T-cell (primary cell): Measurements from ENCODE around the gene A3GALT2. TPM values are rescaled to one million over a fixed set of nuclear protein-coding genes. Genes with fewer than 3 reads are reported as not detected.

ENCODE experiments used
- ATAC-seq, 4 experiments: fragments of 200-7000 bp in 3 of 4; fragments of 150-1000 bp in 1 of 4; cut with Tn5 transposase; replicated peaks in 1 of 4; 1 replicate in 3 of 4; 2 replicates in 1 of 4; pipeline ENCODE4 v1.10.0; 2021; ENCODE audit warnings: moderate library complexity in 3 of 4, mild to moderate bottlenecking in 2 of 4, moderate number of reproducible peaks in 1 of 4
- CTCF ChIA-PET, 2 donors: fragments of 300-600 bp; sonication (Branson Sonifier 250); formaldehyde crosslinking; loops; one replicate each; lab custom pipeline; 2022; ENCODE audit warnings: antibody characterized with exemption in 2 of 2; lab: Charles Lee
- POLR2A ChIA-PET, 2 donors: fragments of 300-600 bp; sonication (Branson Sonifier 250); formaldehyde crosslinking; loops; one replicate each; lab custom pipeline; 2022; ENCODE audit warnings: antibody characterized with exemption in 2 of 2; lab: Charles Lee
- DNase-seq, 35 experiments: peaks; one replicate each; pipeline versions ENCODE4 v3.0.0 to v3.0.0-alpha.2; 2013 to 2023
- H3K27ac ChIP-seq: one replicate; pipeline ENCODE4 v1.5.1; 2013; ENCODE audit warnings: low read length
- H3K27me3 ChIP-seq, 2 experiments: replicated peaks in 1 of 2; 1 replicate in 1 of 2; 2 replicates in 1 of 2; pipeline versions ENCODE4 v1.6.1 to v1.7.0; 2013; ENCODE audit warnings: low read length in 1 of 2, mixed read lengths in 1 of 2; ENCODE audit not compliant: control insufficient read depth in 2 of 2, insufficient read depth in 2 of 2; ENCODE audit errors: extremely low read depth in 1 of 2
- H3K36me3 ChIP-seq, 2 donors: 1 replicate in 1 of 2; 2 replicates in 1 of 2; pipeline versions ENCODE4 v1.6.1 to v1.7.0; 2013; ENCODE audit warnings: low read length in 1 of 2; ENCODE audit not compliant: control insufficient read depth in 2 of 2, insufficient read depth in 1 of 2; ENCODE audit errors: extremely low read depth in 1 of 2
- H3K4me1 ChIP-seq, 2 experiments: 1 replicate in 1 of 2; 2 replicates in 1 of 2; pipeline versions ENCODE4 v1.6.1 to v1.7.0; 2013; ENCODE audit warnings: low read length in 2 of 2, mixed read lengths in 1 of 2; ENCODE audit not compliant: insufficient read depth in 2 of 2, control insufficient read depth in 1 of 2; ENCODE audit errors: extremely low read depth in 1 of 2
- H3K4me3 ChIP-seq, 2 donors: 1 replicate in 1 of 2; 2 replicates in 1 of 2; pipeline versions ENCODE4 v1.5.1 to v1.7.0; 2013; ENCODE audit warnings: mild to moderate bottlenecking in 2 of 2, low read length in 1 of 2, moderate library complexity in 1 of 2; ENCODE audit not compliant: control insufficient read depth in 1 of 2; ENCODE audit errors: extremely low read depth in 1 of 2
- H3K9me3 ChIP-seq: 2 replicates; pipeline ENCODE4 v1.7.0; 2013
- H3K27ac Mint-ChIP-seq, 2 donors: one replicate each; pipeline ENCODE4 v1.8.0; 2020 to 2021; ENCODE audit warnings: mild to moderate bottlenecking in 2 of 2, mixed read lengths in 2 of 2
- H3K27me3 Mint-ChIP-seq, 2 donors: one replicate each; pipeline ENCODE4 v1.8.0; 2021 to 2022; ENCODE audit warnings: mixed read lengths in 2 of 2
- H3K36me3 Mint-ChIP-seq: one replicate; pipeline ENCODE4 v1.8.0; 2021; ENCODE audit warnings: mixed read lengths
- H3K4me1 Mint-ChIP-seq, 3 donors: one replicate each; pipeline ENCODE4 v1.8.0; 2020 to 2022; ENCODE audit warnings: mixed read lengths in 3 of 3, mild to moderate bottlenecking in 1 of 3
- H3K4me3 Mint-ChIP-seq, 3 donors: one replicate each; pipeline ENCODE4 v1.8.0; 2020 to 2022; ENCODE audit warnings: mild to moderate bottlenecking in 3 of 3, mixed read lengths in 3 of 3, moderate library complexity in 3 of 3
- H3K9me3 Mint-ChIP-seq, 3 donors: one replicate each; pipeline ENCODE4 v1.8.0; 2020 to 2022; ENCODE audit warnings: mixed read lengths in 3 of 3
- WGBS: methylation state at CpG from one replicate; pipeline ENCODE4 v1.1.5; 2013; ENCODE audit warnings: missing lambda C conversion rate; ENCODE audit not compliant: insufficient coverage; 5-methylcytosine and 5-hydroxymethylcytosine counted together
- total RNA-seq, 35 experiments: library from RNA in 6 of 35; stranded (reverse) in 6 of 35; fragments of 120-200 nt in 1 of 35; gene quantifications; one replicate each; pipeline versions ENCODE4 v1.2.1 to v1.2.4 and lab custom pipeline; 2013 to 2026

Gene A3GALT2
- total RNA-seq, 5 donors from 2014 or later (not counting 1 experiment from before 2014, with no cell fraction given) = 0.26 TPM; not detected in 4

GRCh38 chr1:33271666-33272505, 49.0 kb downstream of the A3GALT2 start:
- H3K4me1 Mint-ChIP-seq = peaks cover 30 to 52% (median 30%) of the 10 kb centered on the region in 3 donors
- ChIA-PET CTCF (no interaction called here), POLR2A (no interaction called here)
- H3K27ac ChIP-seq = peak overlapping the region; percentile 69
- H3K36me3 ChIP-seq = peaks cover 13 to 14% of the 10 kb centered on the region in 2 donors
- ATAC-seq (no peak), DNase-seq (peak in 1 of 35 experiments; percentile 10)
- H3K4me3 ChIP-seq = no peak overlapping the region
- H3K9me3 Mint-ChIP-seq = no peaks in the 10 kb centered on the region
- H3K27ac Mint-ChIP-seq = peak overlapping the region in 1 of 2 donors; percentile 23
- 99% methylated on average over 9 of the region's 13 CpGs for WGBS
- no peaks in the 10 kb centered on the region for H3K27me3 Mint-ChIP-seq
- H3K9me3 ChIP-seq = no peaks in the 10 kb centered on the region
- no peak overlapping the region for H3K4me3 Mint-ChIP-seq
- H3K4me1 ChIP-seq = peaks cover 3 to 36% of the 10 kb centered on the region in 2 experiments
- H3K27me3 ChIP-seq = no peaks in the 10 kb centered on the region
- H3K36me3 Mint-ChIP-seq = peaks cover 9% of the 10 kb centered on the region

- WGBS = 100% methylated on average over 6 of the region's 7 CpGs
- Histone ChIP-seq H3K4me1 (peaks cover 3 to 36% of the 10 kb centered on the region in 2 experiments), H3K9me3 (no peaks in the 10 kb centered on the region), H3K36me3 (peaks cover 7 to 13% of the 10 kb centered on the region in 2 donors), H3K4me3 (no peak overlapping the region), H3K27ac (no peak overlapping the region), H3K27me3 (no peaks in the 10 kb centered on the region)
- CTCF ChIA-PET = no interaction called here
- ATAC-seq (no peak), DNase-seq (peak in 1 of 35 experiments; percentile 11)
- H3K9me3 Mint-ChIP-seq = no peaks in the 10 kb centered on the region
- no peak overlapping the region for H3K4me3 Mint-ChIP-seq
- H3K4me1 Mint-ChIP-seq = peaks cover 30 to 55% (median 30%) of the 10 kb centered on the region in 3 donors
- POLR2A ChIA-PET = interaction anchor here in 1 of 2 donors (0.6 kb wide), 1 partner anchor 20 kb away, joined by 3 read pairs; no protein-coding TSS in a partner anchor
- peak overlapping the region in 1 of 2 donors; percentile 13 for H3K27ac Mint-ChIP-seq
- no peaks in the 10 kb centered on the region for H3K27me3 Mint-ChIP-seq
- H3K36me3 Mint-ChIP-seq = peaks cover 9% of the 10 kb centered on the region
These were observed 50.0 kb downstream of the A3GALT2 start for GRCh38 chr1:33270808-33271465.

GRCh38 chr1:33270379-33270778, 50.5 kb downstream of the A3GALT2 start:
- 100% methylated on average over 4 of the region's 5 CpGs for WGBS
- H3K27ac ChIP-seq = no peak overlapping the region

GRCh38 chr1:33269621-33270020, 51.3 kb downstream of the A3GALT2 start:
- ChIA-PET POLR2A (no interaction called here), CTCF (no interaction called here)
- DNase-seq (peak in 1 of 35 experiments; percentile 11), ATAC-seq (no peak)
- H3K9me3 Mint-ChIP-seq = no peaks in the 10 kb centered on the region
- H3K36me3 ChIP-seq = peaks cover 7 to 13% of the 10 kb centered on the region in 2 donors
- H3K36me3 Mint-ChIP-seq = peaks cover 9% of the 10 kb centered on the region
- H3K27ac ChIP-seq = no peak overlapping the region
- no peaks in the 10 kb centered on the region for H3K27me3 ChIP-seq
- H3K4me3 ChIP-seq = no peak overlapping the region
- peaks cover 30 to 55% (median 31%) of the 10 kb centered on the region in 3 donors for H3K4me1 Mint-ChIP-seq
- no peaks in the 10 kb centered on the region for H3K9me3 ChIP-seq
- H3K4me1 ChIP-seq = peaks cover 3 to 36% of the 10 kb centered on the region in 2 experiments
- no peak overlapping the region for H3K4me3 Mint-ChIP-seq
- H3K27me3 Mint-ChIP-seq = no peaks in the 10 kb centered on the region
- 33% methylated on average over 1 of the region's 5 CpGs for WGBS
- H3K27ac Mint-ChIP-seq = no peak overlapping the region

More at GRCh38 chr1:33270379-33270778, 50.5 kb downstream of the A3GALT2 start:
- Mint-ChIP-seq H3K4me3 (no peak overlapping the region), H3K27ac (no peak overlapping the region), H3K9me3 (no peaks in the 10 kb centered on the region), H3K27me3 (no peaks in the 10 kb centered on the region), H3K4me1 (peaks cover 30 to 55% (median 30%) of the 10 kb centered on the region in 3 donors), H3K36me3 (peaks cover 9% of the 10 kb centered on the region)
- H3K4me3 ChIP-seq = no peak overlapping the region
- DNase-seq (peak in 1 of 35 experiments; percentile 0), ATAC-seq (no peak)
- no peaks in the 10 kb centered on the region for H3K27me3 ChIP-seq
- H3K4me1 ChIP-seq = peaks cover 3 to 36% of the 10 kb centered on the region in 2 experiments
- H3K9me3 ChIP-seq = no peaks in the 10 kb centered on the region
- POLR2A ChIA-PET = interaction anchor here in 1 of 2 donors (0.6 kb wide), 1 partner anchor 20 kb away, joined by 3 read pairs; no protein-coding TSS in a partner anchor
- peaks cover 7 to 13% of the 10 kb centered on the region in 2 donors for H3K36me3 ChIP-seq
- CTCF ChIA-PET = no interaction called here

DNA sequence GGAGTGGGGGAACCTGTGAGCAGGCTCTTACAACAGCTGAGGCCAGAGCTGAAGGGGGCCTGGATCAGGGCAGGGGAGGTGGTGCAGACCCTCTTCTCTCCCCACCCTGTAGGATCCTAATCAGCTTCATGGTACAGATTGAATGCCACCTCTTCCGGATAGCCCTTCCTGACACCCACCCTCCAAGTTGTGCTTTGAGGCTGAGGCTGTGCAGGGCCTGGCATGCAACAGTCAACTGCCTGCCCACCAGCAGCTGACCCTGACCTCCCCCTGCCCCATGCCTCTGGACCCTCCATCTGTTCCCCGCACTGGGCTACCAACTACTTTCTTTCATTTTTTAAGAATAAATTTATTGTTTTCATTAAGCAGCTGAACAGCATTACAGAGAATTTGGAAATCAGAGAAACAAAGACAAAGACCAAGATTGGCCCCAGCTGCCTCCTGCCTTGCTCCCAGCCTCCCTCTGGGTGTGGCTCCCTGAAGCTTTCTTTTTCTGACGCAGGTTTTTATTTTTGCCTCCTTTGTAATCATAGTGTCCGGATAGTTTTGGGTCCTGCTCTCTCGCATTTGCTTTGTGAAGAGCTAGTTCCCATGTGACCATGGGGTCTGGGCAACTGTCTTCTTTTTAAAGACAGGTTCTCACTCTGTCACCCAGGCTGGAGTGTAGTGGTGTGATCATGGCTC, 51.8 kb downstream of the A3GALT2 start:
- Histone ChIP-seq H3K27me3 (no peaks in the 10 kb centered on the region), H3K4me3 (no peak overlapping the region), H3K4me1 (peaks cover 3 to 31% of the 10 kb centered on the region in 2 experiments), H3K9me3 (no peaks in the 10 kb centered on the region), H3K36me3 (peaks cover 7 to 9% of the 10 kb centered on the region in 2 donors), H3K27ac (no peak overlapping the region)
- 94% methylated on average over 3 of the region's 5 CpGs for WGBS
- CTCF ChIA-PET = interaction anchor here in 1 of 2 donors (1.0 kb wide), 1 partner anchor 155 kb away, joined by 3 read pairs; no protein-coding TSS in a partner anchor
- no peak for ATAC-seq
- H3K27me3 Mint-ChIP-seq = no peaks in the 10 kb centered on the region
- no peak overlapping the region for H3K4me3 Mint-ChIP-seq
- no peak overlapping the region for H3K27ac Mint-ChIP-seq
- peak in 1 of 35 experiments; percentile 1 for DNase-seq
- H3K4me1 Mint-ChIP-seq = peaks cover 28 to 49% (median 30%) of the 10 kb centered on the region in 3 donors
- POLR2A ChIA-PET = no interaction called here
- H3K9me3 Mint-ChIP-seq = no peaks in the 10 kb centered on the region
- H3K36me3 Mint-ChIP-seq = peaks cover 9% of the 10 kb centered on the region
